ENCODE results near the gene SULT1A3. TPM values are rescaled to one million over a fixed set of nuclear protein-coding genes. Genes with fewer than 3 reads are reported as not detected.
"Not testable (repeated sequence)": the region's sequence is repeated elsewhere in the genome, so short reads cannot be mapped to it uniquely, and the experiment has no call there.

The SULT1A3 gene
- total and polyA plus RNA-seq, 7 experiments from 2014 or later: 0.51 to 34.8 (median 26.1) TPM

DNA sequence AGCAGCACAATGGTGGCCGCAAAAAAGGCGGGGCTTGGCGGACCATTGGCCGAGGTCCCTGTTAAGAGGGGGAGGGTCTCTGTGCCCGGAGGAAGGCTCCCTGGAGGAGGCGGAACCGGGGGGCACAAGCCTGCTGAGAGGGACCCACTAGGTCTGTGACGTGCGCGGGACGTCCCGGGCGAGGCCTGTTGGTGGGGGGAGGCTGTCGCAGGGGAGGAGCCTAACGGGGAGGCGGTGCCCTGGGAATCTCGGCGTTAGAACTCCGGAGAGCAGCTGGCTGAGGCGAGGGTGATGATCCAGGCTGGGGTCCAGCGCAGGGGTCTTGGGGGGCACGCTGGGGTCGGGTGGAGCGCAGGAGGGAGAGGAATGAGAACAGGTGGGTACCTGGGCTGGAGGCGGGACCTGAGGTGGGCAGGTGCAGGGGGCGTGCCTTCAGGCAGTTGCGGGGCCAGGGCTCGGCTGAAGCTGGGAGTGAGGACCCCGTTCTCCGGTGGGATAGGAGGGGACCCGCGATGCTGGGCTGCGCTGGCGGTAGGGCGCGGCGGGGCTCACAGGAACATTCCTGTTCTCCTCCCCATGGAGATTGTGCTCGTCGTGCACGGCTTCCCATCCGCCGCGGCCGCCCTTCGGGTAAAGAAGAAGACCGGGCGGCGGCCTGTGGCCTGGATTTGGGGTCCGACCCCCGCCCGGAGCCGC lies 6.6 kb downstream of the SULT1A3 start:
- H3K27ac ChIP-seq (ENCODE audit: low read depth, low read length); CTCF ChIA-PET; H3K4me1 ChIP-seq (ENCODE audit: control insufficient read depth in 2 of 2, insufficient read depth in 2 of 2, low read length in 2 of 2); H3K36me3 ChIP-seq (ENCODE audit: control insufficient read depth in 2 of 3, insufficient read depth in 3 of 3, low read length in 3 of 3); H3K4me3 Mint-ChIP-seq; H3K27ac Mint-ChIP-seq; H3K4me1 Mint-ChIP-seq; H3K9me3 Mint-ChIP-seq; H3K9me3 ChIP-seq (ENCODE audit: control insufficient read depth in 2 of 3, low read length in 3 of 3); POLR2A ChIA-PET; H3K27me3 Mint-ChIP-seq; H3K36me3 Mint-ChIP-seq; H3K4me3 ChIP-seq (ENCODE audit: low read length); H3K27me3 ChIP-seq (ENCODE audit: control insufficient read depth in 2 of 2, insufficient read depth in 2 of 2, low read length in 2 of 2); intact Hi-C loops (cut with micrococcal nuclease): not testable (repeated sequence)
- DNase-seq (peak in 4 of 9 donors; percentile 0 to 21 (median 8)), ATAC-seq (peak; percentile 74)

DNA sequence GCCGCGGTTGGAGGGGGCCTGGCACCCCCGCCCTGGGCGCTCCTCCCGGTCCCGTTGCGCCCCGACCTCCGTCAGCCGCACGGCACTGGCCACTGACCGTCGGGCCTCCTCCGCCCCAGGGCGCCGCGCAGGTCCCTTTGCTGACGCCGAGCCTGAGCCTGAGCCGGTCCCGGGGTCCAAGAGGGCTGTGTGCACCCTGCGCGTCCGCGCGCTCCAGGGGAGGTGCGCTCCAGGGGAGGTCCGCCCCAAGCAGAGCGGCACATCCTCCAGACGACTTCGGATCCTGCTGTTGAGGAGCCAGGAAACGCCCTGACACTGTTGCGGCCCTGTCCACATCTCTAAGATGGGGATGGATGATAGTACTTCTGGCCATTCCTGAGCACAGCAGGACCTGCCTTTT lies 7.2 kb downstream of the SULT1A3 start:
- H3K9me3 Mint-ChIP-seq; H3K4me1 ChIP-seq (ENCODE audit: control insufficient read depth in 2 of 2, insufficient read depth in 2 of 2, low read length in 2 of 2); H3K27me3 Mint-ChIP-seq; DNase-seq; POLR2A ChIA-PET; H3K36me3 Mint-ChIP-seq; H3K4me1 Mint-ChIP-seq; CTCF ChIA-PET; H3K4me3 ChIP-seq (ENCODE audit: low read length); H3K27ac Mint-ChIP-seq; intact Hi-C loops (cut with micrococcal nuclease); H3K27me3 ChIP-seq (ENCODE audit: control insufficient read depth in 2 of 2, insufficient read depth in 2 of 2, low read length in 2 of 2); H3K27ac ChIP-seq (ENCODE audit: low read depth, low read length); H3K4me3 Mint-ChIP-seq; H3K9me3 ChIP-seq (ENCODE audit: control insufficient read depth in 2 of 3, low read length in 3 of 3); H3K36me3 ChIP-seq (ENCODE audit: control insufficient read depth in 2 of 3, insufficient read depth in 3 of 3, low read length in 3 of 3): not testable (repeated sequence)
- ATAC-seq: peak; percentile 59

DNA sequence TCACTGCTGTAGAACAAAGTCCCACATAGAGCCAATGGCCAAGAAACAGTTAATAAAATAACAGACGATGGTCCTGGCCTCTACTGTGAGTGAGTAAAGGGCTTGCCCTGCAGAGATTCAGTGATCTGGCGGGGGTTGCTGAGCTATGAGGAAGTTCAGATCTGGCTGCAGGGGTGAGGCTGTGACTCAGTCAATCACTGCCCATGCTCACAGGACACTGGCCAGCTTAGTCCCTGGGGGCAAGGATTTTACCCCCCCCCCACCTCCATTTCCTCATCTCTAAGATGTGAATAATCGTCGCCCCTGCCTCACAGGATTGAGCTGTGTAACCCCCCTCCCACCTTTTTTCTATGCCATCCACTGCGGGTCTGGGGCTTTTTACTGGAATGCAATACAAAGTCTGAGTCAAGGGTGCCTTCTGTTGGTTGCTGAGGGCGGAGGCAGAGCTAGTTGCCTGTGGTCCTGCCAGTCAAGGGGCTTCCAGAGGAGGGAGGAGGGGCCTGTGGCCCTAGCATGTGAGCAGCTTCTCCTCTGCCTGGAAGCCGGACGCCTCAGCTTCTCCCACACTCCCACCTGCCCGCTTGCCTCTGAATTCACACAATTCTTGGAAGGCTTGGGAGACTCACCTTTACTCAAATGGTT lies 8.1 kb downstream of the SULT1A3 start:
- peak overlapping the region in 4 of 10 donors; percentile 20 to 51 (median 34) for H3K4me3 Mint-ChIP-seq
- peak; percentile 74 for ATAC-seq
- H3K27me3 Mint-ChIP-seq; H3K4me1 ChIP-seq (ENCODE audit: control insufficient read depth in 2 of 2, insufficient read depth in 2 of 2, low read length in 2 of 2); H3K27ac ChIP-seq (ENCODE audit: low read depth, low read length); H3K4me3 ChIP-seq (ENCODE audit: low read length); H3K27me3 ChIP-seq (ENCODE audit: control insufficient read depth in 2 of 2, insufficient read depth in 2 of 2, low read length in 2 of 2); H3K27ac Mint-ChIP-seq; H3K9me3 ChIP-seq (ENCODE audit: control insufficient read depth in 2 of 3, low read length in 3 of 3); intact Hi-C loops (cut with micrococcal nuclease); H3K9me3 Mint-ChIP-seq; POLR2A ChIA-PET; H3K36me3 Mint-ChIP-seq; CTCF ChIA-PET; H3K36me3 ChIP-seq (ENCODE audit: control insufficient read depth in 2 of 3, insufficient read depth in 3 of 3, low read length in 3 of 3); H3K4me1 Mint-ChIP-seq: not testable (repeated sequence)
- peak in 1 of 9 donors; percentile 7 for DNase-seq

DNA sequence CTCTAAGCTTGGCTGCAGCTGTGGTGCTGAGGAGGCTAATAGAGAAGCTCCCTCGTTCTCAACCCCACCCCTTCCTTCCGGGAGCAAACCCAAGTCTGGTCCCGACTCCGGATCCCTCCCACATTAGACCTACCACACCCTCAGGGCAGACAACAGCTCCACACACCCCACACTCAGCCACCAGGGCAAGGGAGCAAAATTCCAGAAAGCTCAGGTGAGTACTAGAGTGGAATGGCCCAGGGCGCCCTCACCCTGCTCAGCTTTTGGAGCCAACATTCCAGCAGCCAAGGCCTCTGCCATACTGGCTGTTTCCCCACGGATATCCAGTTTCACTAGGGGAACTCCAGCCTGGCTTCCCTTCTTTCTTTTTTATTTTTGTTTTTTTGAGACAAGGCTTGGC lies 10.0 kb downstream of the SULT1A3 start:
- H3K36me3 ChIP-seq (ENCODE audit: control insufficient read depth in 2 of 3, insufficient read depth in 3 of 3, low read length in 3 of 3); H3K36me3 Mint-ChIP-seq; H3K4me1 Mint-ChIP-seq; CTCF ChIA-PET; H3K27me3 ChIP-seq (ENCODE audit: control insufficient read depth in 2 of 2, insufficient read depth in 2 of 2, low read length in 2 of 2); intact Hi-C loops (cut with micrococcal nuclease); H3K4me3 ChIP-seq (ENCODE audit: low read length); ATAC-seq; H3K27ac ChIP-seq (ENCODE audit: low read depth, low read length); H3K27me3 Mint-ChIP-seq; H3K9me3 ChIP-seq (ENCODE audit: control insufficient read depth in 2 of 3, low read length in 3 of 3); H3K9me3 Mint-ChIP-seq; POLR2A ChIA-PET; H3K4me1 ChIP-seq (ENCODE audit: control insufficient read depth in 2 of 2, insufficient read depth in 2 of 2, low read length in 2 of 2): not testable (repeated sequence)
- peak overlapping the region in 1 of 9 donors; percentile 48 for H3K27ac Mint-ChIP-seq
- H3K4me3 Mint-ChIP-seq: peak overlapping the region in 1 of 10 donors; percentile 39
- peak in 3 of 9 donors; percentile 3 to 19 (median 9) for DNase-seq

DNA sequence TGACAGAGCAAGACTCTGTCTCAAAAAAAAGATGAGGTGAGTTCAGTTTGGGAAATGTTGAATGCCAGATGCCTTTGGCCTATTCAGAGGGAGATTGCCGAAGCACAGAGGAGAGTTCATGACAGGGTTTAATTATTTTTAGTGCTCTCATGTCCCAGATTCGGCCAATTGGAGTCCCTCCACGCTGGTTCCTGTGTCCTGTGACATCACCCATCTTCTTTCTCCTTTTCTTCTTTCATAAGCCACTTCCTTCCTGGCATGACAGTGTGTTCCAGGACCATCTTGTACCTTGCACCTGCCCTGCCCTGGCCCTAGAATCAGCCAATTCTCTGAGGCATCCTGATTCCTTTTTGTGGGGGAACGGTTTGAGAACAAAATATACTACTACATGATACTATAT lies 12.4 kb downstream of the SULT1A3 start:
- H3K9me3 ChIP-seq (ENCODE audit: control insufficient read depth in 2 of 3, low read length in 3 of 3); H3K27ac Mint-ChIP-seq; intact Hi-C loops (cut with micrococcal nuclease); H3K4me1 ChIP-seq (ENCODE audit: control insufficient read depth in 2 of 2, insufficient read depth in 2 of 2, low read length in 2 of 2); H3K4me3 Mint-ChIP-seq; H3K4me3 ChIP-seq (ENCODE audit: low read length); CTCF ChIA-PET; DNase-seq; H3K4me1 Mint-ChIP-seq; POLR2A ChIA-PET; H3K9me3 Mint-ChIP-seq; H3K27me3 Mint-ChIP-seq; H3K27me3 ChIP-seq (ENCODE audit: control insufficient read depth in 2 of 2, insufficient read depth in 2 of 2, low read length in 2 of 2); H3K36me3 Mint-ChIP-seq; H3K27ac ChIP-seq (ENCODE audit: low read depth, low read length); H3K36me3 ChIP-seq (ENCODE audit: control insufficient read depth in 2 of 3, insufficient read depth in 3 of 3, low read length in 3 of 3): not testable (repeated sequence)
- ATAC-seq: peak; percentile 60

DNA sequence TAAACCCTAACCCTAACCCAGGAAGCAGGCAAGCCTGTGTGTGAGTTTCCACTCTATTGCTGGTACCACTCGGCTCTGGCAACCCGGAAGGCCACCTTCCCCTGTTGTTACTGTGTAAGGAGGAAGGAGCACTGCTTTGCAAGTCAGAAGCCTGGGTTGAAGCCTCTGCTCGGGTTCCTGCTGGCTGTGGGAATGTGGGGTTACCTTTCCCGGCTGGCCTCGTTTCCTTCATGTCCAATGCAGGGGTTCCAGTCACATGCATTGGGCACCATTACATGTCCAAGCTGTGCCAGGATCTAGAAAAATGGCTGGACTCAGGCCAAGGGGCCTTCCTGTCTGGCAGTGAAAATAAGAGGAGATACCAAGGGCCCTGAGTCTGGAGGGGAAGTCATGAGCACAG lies 18.0 kb downstream of the SULT1A3 start:
- POLR2A ChIA-PET; ATAC-seq; CTCF ChIA-PET; H3K4me3 Mint-ChIP-seq; intact Hi-C loops (cut with micrococcal nuclease); H3K27ac Mint-ChIP-seq; H3K4me1 ChIP-seq (ENCODE audit: control insufficient read depth in 2 of 2, insufficient read depth in 2 of 2, low read length in 2 of 2); H3K9me3 ChIP-seq (ENCODE audit: control insufficient read depth in 2 of 3, low read length in 3 of 3); H3K27me3 ChIP-seq (ENCODE audit: control insufficient read depth in 2 of 2, insufficient read depth in 2 of 2, low read length in 2 of 2); H3K4me1 Mint-ChIP-seq; H3K36me3 ChIP-seq (ENCODE audit: control insufficient read depth in 2 of 3, insufficient read depth in 3 of 3, low read length in 3 of 3); H3K36me3 Mint-ChIP-seq; H3K27me3 Mint-ChIP-seq; H3K9me3 Mint-ChIP-seq; DNase-seq; H3K27ac ChIP-seq (ENCODE audit: low read depth, low read length); H3K4me3 ChIP-seq (ENCODE audit: low read length): not testable (repeated sequence)

DNA sequence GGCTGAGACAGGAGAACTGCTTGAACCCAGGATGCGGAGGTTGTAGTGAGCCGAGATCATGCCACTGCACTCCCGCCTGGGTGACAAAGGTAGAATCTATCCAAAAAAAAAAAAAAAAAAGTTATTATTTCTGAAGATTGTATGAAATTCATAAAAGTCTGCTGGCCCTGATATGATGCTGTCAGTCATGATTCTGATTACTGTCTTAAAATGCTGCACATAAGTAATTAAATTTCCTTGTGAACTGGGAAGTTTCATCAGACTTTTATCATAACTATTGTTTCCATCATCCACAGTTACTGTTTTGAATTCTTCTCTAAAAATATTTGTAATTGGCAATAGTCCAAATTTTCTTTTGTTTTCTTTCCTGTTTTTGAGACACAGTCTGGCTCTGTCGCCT lies 49.3 kb downstream of the SULT1A3 start, which contains the start of gene NPIPB13:
NPIPB13 (minus strand) TSS at position 101 of the 400 bp plus-strand sequence. CDS start 2,906 bp downstream, outside the sequence.
- CTCF ChIA-PET; intact Hi-C loops (cut with micrococcal nuclease); DNase-seq; POLR2A ChIA-PET; H3K4me1 ChIP-seq (ENCODE audit: control insufficient read depth in 2 of 2, insufficient read depth in 2 of 2, low read length in 2 of 2); H3K27ac Mint-ChIP-seq; H3K27ac ChIP-seq (ENCODE audit: low read depth, low read length); H3K27me3 Mint-ChIP-seq; H3K4me3 ChIP-seq (ENCODE audit: low read length); H3K9me3 Mint-ChIP-seq; H3K36me3 Mint-ChIP-seq; H3K4me3 Mint-ChIP-seq; H3K27me3 ChIP-seq (ENCODE audit: control insufficient read depth in 2 of 2, insufficient read depth in 2 of 2, low read length in 2 of 2); H3K4me1 Mint-ChIP-seq; ATAC-seq; H3K9me3 ChIP-seq (ENCODE audit: control insufficient read depth in 2 of 3, low read length in 3 of 3); H3K36me3 ChIP-seq (ENCODE audit: control insufficient read depth in 2 of 3, insufficient read depth in 3 of 3, low read length in 3 of 3): not testable (repeated sequence)

Measured in naive thymus-derived CD4-positive, alpha-beta T cell (primary cell).